8988T (cell line): ENCODE results near the gene IL20RA.
A peak's percentile ranks its signal among the peaks of the same experiment; 100 is the strongest.
"Not testable (repeated sequence)": the region's sequence is repeated elsewhere in the genome, so short reads cannot be mapped to it uniquely, and the experiment has no call there.

Source experiments
- DNase-seq: peaks from one replicate; pipeline ENCODE4 v3.0.0; 2011

The IL20RA gene

DNA sequence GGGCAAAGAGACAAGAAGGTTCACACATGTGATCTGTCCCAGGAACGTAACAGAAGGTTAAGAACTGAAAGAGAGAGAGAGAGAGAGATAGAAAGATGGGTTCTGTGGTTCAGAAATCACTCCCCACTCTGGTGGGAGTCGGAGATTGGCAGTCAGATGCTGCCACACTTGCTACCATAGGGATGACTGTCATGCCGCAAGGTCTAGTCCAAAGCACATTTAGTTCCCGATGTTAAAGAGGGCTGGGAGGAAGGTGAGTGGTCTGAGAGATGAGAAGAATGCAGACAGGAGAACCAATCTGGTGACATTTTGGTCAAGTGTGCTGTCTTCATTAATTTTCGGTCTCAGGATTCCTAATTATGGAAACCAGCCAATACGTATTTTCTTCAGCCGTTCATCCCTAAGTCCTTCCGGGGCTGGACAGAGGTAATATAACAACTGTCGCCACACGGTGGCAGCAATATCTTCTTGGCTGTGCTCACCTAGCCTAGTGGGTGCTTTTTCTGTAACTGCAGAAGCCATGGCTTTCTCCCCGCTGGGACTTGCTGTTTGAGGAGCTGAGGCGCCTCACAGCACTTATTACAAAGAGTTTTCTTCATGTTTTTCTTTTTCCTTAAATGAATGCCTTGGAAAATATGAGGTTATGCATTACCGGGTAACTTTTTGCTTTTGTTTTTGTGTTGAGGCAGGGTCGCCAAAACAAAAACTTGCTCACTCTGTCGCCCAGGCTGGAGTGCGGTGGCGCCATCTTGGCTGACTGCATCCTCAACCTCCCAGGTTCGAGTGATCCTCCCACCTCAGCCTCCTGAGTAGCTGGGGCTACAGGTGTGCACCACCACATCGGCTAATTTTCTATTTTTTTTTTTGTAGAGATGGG is 76.7 kb downstream of the IL20RA start:
- peak; percentile 64 for DNase-seq

DNA sequence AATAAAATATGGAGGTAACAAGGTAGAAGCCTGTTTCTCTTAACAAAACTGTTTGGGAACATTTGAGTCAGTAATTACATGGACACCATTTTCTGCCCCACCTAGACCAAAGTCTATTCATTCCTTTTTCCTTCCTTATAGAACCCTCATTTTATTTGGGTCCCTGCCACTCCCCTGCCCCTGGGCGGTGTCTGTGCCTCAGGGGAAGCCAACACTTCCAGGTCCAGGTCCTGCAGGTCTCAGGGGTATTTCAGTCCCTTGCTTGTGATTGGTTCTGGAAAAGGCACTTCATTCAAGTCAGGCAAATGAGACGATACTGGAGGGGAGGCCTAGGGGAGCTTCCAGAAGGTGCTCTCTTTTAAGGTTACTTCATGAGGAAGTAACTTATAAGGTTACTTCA is 80.4 kb downstream of the IL20RA start:
- no peak for DNase-seq

DNA sequence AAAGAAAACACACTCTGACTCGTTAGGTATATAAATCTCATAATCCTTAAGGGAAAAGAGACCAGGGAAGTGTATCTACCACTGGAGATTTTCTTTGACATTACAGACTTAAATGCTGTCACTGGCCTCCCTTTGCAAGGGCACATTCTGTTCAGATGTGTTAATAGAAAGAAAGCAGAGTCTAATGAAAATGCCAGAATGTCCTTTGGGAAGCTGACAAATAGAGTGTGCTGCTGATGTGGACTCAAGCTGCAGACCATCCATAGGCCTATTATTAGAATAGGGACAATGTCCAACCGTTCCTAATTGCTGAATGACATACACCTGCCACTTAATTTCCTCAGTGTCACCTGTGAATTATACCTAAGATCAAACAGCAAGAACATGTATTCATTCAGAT is 81.5 kb downstream of the IL20RA start:
- DNase-seq, result no peak

DNA sequence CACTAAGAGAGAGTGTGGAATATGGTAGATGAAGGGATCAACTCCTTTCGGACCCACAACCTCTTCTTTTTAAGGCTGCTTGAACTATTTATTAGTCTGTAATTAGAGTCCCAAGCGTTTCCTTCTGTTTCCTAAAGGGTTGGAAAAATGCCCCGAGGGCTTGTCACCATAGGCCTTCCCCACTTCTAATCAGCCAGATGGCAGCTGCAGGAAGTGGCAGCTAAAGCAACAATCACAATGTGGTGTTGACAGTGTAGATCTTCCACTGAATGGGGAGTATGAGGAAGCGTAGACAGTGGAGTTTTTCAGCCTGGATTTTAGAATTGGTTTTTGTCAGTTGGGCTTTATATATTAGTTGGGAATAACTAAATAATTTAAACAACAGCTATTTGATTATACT is 82.1 kb downstream of the IL20RA start:
- no peak for DNase-seq

DNA sequence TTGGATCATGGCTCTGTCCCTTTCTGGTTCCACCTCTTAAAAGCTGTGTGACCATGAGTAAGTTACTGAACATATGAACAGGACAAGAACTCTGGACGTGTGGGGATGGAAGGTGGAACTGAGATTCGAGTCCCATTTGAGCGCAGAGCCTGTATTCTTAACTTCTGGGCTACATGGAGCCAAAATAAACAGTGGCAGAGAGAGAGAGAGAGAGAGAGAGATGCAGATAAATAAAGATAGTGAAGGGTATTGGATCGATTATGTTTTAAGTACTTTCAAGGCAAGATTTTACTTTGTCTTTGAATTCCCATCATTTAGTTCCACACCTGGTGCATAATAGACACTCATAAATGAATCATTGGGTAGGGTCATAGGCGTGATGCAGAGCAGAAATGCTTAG is 82.9 kb downstream of the IL20RA start:
- no peak for DNase-seq

DNA sequence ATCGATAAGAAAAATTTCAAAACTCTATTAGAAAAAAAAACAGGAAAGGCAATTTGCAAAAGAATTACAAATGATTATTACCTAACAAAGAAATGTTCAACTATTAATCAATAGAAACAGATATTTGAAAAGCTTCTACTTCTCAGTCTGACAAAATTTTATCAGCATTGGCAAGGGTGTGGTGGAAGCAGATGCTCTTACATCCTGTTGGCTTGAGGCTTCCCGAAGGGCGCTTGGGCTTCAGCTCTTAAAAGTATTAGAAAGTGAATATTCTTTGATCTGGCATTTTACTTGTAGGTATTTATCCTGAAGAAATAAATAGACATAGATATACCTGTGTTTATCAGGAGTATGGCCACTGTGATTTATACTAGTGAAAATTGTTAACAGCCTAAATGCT is 84.0 kb downstream of the IL20RA start:
- DNase-seq, result no peak

DNA sequence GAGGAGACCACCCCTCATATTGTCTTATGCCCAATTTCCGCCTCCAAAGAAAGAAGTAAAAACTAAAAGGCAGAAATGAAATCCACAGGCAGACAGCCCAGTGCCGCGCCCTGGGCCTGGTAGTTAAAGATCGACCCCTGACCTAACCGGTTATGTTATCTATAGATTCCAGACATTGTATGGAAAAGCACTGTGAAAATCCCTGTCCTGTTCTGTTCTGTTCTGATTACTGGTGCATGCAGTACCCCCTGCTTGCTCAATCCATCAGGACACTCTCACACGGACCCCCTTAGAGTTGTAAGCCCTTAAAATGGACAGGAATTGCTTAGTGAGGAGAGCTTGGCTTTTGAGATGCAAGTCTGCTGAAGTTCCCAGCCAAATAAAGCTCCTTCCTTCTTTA is 84.8 kb downstream of the IL20RA start:
- not testable (repeated sequence) for DNase-seq

DNA sequence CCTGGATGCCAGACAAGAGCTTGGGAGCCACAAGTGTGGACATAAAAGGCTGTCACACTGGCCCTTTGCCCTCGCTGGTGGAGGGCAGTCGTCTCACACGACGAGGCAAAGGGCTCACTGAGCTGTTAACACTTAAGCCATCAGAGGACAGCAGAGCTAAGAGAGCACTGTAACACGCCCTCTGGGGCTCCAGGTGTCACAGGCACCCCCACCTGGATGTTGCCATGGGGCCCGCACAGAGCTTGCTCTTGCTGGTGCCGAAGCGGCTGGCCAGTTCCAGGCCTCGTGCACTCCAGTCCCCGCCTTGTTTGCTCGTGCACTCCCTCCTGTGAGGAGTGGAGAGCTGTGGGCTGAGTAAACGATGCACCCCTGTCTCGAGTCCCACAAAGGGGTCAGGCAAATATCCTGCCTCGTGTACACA is 85.3 kb downstream of the IL20RA start:
- DNase-seq, result no peak

DNA sequence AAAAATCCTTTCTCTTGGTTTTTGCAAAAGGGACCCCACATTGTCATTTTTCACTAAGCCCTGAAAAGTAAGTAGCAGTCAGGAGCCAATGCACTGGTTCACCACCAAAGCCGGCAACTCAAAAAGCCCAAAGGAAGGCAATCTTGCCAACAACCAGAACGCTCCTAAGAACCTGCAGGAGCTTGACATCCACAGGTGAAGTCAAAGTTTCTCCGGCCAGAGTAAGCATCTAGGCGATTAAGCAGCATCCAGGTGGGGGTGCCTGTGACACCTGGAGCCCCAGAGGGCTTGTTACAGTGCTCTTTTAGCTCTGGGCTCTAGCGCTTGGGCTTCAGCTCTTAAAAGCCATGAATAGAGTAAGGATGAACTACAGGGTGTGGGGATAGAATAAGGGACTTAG is 86.6 kb downstream of the IL20RA start:
- no peak for DNase-seq

DNA sequence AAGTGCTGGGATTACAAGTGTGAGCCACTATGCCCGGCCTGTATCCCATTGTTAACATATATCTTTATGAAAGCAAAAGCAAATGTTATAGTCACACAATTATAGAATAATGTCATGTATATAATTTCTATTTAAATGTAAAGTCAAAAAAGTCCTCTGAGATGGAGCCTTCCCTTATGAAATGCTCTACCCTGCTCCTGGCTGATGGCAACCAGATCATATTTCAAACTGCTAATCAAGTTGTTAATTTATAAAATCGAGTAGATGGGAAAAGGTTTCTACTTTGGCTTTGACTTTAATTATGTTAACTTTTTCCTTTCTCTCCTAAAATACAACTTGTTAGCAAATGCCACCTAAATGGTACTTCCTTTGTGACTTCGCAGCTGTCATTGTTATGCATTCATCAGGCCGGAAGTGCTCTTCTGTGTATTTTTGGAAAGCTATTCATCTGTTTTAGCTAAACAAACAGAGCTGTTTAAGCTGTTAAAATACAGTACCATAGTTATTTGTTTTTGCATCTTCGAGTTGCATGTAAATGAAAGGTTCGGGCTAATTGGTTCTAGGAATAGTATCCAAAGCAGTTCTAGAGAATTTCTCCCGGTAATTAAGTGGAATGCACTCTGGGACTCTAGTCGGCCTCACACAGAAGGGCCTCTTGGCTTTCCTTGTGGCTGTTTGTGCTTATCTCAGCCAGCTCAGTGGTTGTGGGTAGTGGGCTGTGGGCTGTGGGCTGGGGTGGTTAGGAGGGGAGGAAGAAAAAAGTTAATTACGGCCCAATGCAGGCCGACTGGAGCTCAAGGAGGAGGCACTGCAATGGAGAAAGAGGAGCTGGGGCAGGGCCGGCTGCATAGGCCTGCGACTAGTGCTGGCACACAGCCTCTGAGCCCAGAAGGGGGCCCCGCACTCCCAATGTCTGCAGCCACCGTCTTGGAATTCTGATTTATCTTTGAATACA is 87.9 kb downstream of the IL20RA start:
- no peak for DNase-seq

DNA sequence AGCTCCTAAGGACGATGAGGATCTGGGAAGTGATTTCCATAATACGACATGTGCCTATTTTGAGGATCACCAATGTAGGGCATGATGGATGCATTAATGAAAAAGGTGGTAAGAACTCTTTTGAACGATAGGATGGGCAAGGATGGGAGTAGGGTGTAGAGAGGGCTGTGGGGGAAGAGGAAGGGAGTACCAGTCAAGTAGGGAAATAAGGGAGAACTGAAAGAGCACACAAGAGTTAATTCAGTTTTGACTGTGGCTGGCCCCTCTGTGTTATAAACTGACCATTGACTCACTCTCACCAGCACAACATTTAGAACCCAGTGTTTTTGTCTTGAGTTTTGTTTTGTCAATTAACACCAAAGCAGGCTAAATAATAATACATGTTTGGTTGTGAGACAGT is 89.6 kb downstream of the IL20RA start:
- DNase-seq, result no peak

DNA sequence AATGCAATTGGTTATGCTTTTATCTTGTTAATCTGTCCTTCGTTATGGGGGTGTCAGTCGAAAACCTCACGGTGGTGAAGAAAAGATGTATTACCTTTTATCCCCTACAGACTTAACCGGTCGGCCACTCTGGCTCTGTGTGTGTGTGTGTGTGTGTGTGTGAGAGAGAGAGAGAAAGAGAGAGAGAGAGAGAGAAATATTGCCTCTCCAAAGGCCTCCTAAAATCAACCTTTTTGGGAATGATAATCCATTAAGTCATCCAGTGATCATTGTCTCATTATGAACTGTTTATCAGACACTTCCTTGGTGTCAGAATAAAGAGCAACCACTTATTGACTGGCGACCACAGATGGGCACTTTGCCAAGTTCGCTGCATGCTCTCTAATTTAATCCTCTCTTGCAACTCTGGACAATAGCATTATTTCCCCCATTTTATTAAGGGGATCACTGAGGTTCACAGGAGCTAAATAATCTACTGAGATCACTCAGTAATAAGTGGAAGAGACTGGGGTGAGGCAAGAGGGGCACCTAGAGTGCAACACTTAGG is 92.0 kb downstream of the IL20RA start:
- DNase-seq, result no peak

DNA sequence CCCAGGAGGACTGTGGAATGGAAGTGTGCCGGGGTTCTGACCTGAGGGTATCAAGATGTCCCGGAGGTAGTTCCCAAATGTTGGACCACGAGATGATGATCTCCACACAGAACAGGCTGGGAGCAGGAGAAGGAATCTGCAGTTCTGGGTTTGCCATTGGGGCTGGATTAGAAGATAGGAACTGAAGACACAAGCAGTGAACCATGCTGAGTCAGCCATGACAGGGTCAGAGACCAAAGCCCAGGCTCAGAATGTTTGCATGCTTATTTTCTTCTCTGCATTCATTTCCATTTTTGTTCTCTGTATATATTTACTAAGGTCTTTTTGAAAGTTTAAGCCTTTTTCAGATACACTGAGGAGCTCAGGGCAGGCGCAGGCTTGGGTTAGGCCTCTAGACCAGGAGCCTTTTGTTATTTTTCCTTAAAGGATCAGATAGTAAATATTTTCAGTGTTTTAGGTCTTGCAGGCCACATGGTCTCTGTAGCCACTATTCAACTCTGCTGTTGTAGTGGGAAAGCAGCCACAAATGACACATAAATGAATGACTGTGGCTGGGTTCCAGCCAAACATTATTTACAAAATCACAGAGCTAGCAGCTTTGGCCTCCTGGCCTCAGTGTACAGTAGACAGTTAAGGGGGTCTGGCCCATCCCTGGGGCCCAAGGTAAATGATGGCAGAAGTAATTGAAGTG is 94.2 kb downstream of the IL20RA start:
- no peak for DNase-seq
